Esophagus squamous epithelium (tissue), 5 donors: ENCODE data around the gene GSX1. TPM values are rescaled to one million over a fixed set of nuclear protein-coding genes. Genes with fewer than 3 reads are reported as not detected.
A peak's percentile ranks its signal among the peaks of the same experiment; 100 is the strongest.

Experiments
- DNase-seq: peaks from one replicate; lab custom pipeline; 2025; lab: John Stamatoyannopoulos, UW
- H3K27ac ChIP-seq, 4 donors: fragments of 200-600 bp; sonication (generic); one replicate each; pipeline ENCODE4 v1.5.1; 2016 to 2019; ENCODE audit warnings: mild to moderate bottlenecking in 1 of 4
- H3K27me3 ChIP-seq, 4 donors: fragments of 200-600 bp; sonication (generic); 1 replicate in 3 of 4; 2 replicates in 1 of 4; pipeline versions ENCODE4 v1.5.1 to v1.6.0; 2017 to 2021; ENCODE audit warnings: antibody characterized with exemption in 1 of 4
- H3K36me3 ChIP-seq, 3 donors: fragments of 200-600 bp; sonication (generic); one replicate each; pipeline ENCODE4 v1.5.1; 2016 to 2019
- H3K4me1 ChIP-seq, 3 donors: fragments of 200-600 bp; sonication (generic); one replicate each; pipeline ENCODE4 v1.5.1; 2017 to 2019
- H3K4me3 ChIP-seq, 4 donors: fragments of 200-600 bp; sonication (generic); 1 replicate in 3 of 4; 2 replicates in 1 of 4; pipeline ENCODE4 v1.5.1; 2016 to 2019; ENCODE audit warnings: mild to moderate bottlenecking in 2 of 4, moderate library complexity in 1 of 4
- H3K9me3 ChIP-seq, 3 donors: fragments of 200-600 bp; sonication (generic); one replicate each; pipeline ENCODE4 v1.5.1; 2016 to 2019
- CTCF ChIP-seq, 6 experiments: fragments of 450-650 bp in 4 of 6; fragments of 200-600 bp in 2 of 6; sonication (generic) in 2 of 6; IDR thresholded peaks; one replicate each; pipeline ENCODE4 v1.5.1; 2016 to 2019; ENCODE audit warnings: antibody characterized with exemption in 6 of 6, mild to moderate bottlenecking in 4 of 6, moderate library complexity in 4 of 6
- POLR2A ChIP-seq, 4 donors: fragments of 450-650 bp; IDR thresholded peaks; one replicate each; pipeline ENCODE4 v1.6.1; 2017; ENCODE audit warnings: antibody characterized with exemption in 4 of 4, mild to moderate bottlenecking in 4 of 4, moderate library complexity in 3 of 4
- WGBS, 2 donors: methylation state at CpG; one replicate each; pipeline ENCODE4 v1.1.5; 2018; 5-methylcytosine and 5-hydroxymethylcytosine counted together
- intact Hi-C: fragments of 100-400 bp; cut with DNase I; formaldehyde crosslinking; loops from one replicate; pipeline ENCODE4 v1.15.0; 2022
- total RNA-seq, 4 donors: library from RNA; depleted of rRNA; stranded (reverse); fragments of >200 nt; gene quantifications; one replicate each; pipeline ENCODE4 v1.1.0, GENCODE V29; 2016
- donor health status: DM: yes; HTN: yes; CAD: no.

Gene GSX1
- total RNA-seq, 4 donors from 2014 or later, result not detected

GRCh38 chr13:27775943-27776342, 16.3 kb upstream of the GSX1 start:
- WGBS, 2 donors, result 30 to 35% methylated on average over 4 to 13 of the region's 13 CpGs
- no peak for DNase-seq
- no peak for TF ChIP-seq POLR2A (IDR thresholded peaks at IDR 0.05)
- no peak for TF ChIP-seq CTCF (IDR thresholded peaks at IDR 0.05)
- Histone ChIP-seq H3K4me3 (no peak overlapping the region), H3K4me1 (no peaks in the 10 kb centered on the region), H3K27ac (no peak overlapping the region), H3K9me3 (no peaks in the 10 kb centered on the region), H3K27me3 (peaks cover 0 to 88% (median 0%) of the 10 kb centered on the region in 4 donors), H3K36me3 (no peaks in the 10 kb centered on the region)
- intact Hi-C loops, result no loop called here

GRCh38 chr13:27782151-27782550, 10.1 kb upstream of the GSX1 start:
- DNase-seq, result no peak
- H3K4me1 ChIP-seq, result no peaks in the 10 kb centered on the region
- H3K27me3 ChIP-seq, result peaks cover 0 to 93% (median 0%) of the 10 kb centered on the region in 4 donors

GRCh38 chr13:27783111-27783510, 9.2 kb upstream of the GSX1 start:
- TF ChIP-seq POLR2A (IDR thresholded peaks at IDR 0.05), result no peak
- peak in 5 of 6 experiments; percentile 19 to 52 (median 31) for TF ChIP-seq CTCF (IDR thresholded peaks at IDR 0.05)
- no peak overlapping the region for H3K27ac ChIP-seq
- no peaks in the 10 kb centered on the region for H3K9me3 ChIP-seq
- DNase-seq, result no peak
- H3K27me3 ChIP-seq, result peaks cover 0 to 93% (median under 1%) of the 10 kb centered on the region in 4 donors
- 32 to 49% methylated on average over 4 of the region's 4 CpGs for WGBS, 2 donors
- H3K36me3 ChIP-seq, result no peaks in the 10 kb centered on the region
- no peaks in the 10 kb centered on the region for H3K4me1 ChIP-seq
- intact Hi-C loops, result no loop called here
- no peak overlapping the region for H3K4me3 ChIP-seq

More at GRCh38 chr13:27782151-27782550, 10.1 kb upstream of the GSX1 start:
- no peak for TF ChIP-seq POLR2A (IDR thresholded peaks at IDR 0.05)
- no peak overlapping the region for H3K27ac ChIP-seq
- intact Hi-C loops, result no loop called here
- H3K9me3 ChIP-seq, result no peaks in the 10 kb centered on the region
- 85 to 91% methylated on average over 5 of the region's 5 CpGs for WGBS, 2 donors
- no peak overlapping the region for H3K4me3 ChIP-seq
- no peaks in the 10 kb centered on the region for H3K36me3 ChIP-seq

GRCh38 chr13:27788271-27788670, 4.0 kb upstream of the GSX1 start:
- Histone ChIP-seq H3K36me3 (no peaks in the 10 kb centered on the region), H3K9me3 (no peaks in the 10 kb centered on the region), H3K27me3 (peaks cover 28 to 99% (median 38%) of the 10 kb centered on the region in 4 donors), H3K4me1 (peaks cover 16 to 40% (median 32%) of the 10 kb centered on the region in 3 donors), H3K27ac (no peak overlapping the region), H3K4me3 (no peak overlapping the region)
- DNase-seq, result no peak
- TF ChIP-seq CTCF (IDR thresholded peaks at IDR 0.05) (no peak), POLR2A (IDR thresholded peaks at IDR 0.05) (no peak)
- 59 to 71% methylated on average over 1 of the region's 1 CpG for WGBS, 2 donors
- intact Hi-C loops, result no loop called here

GRCh38 chr13:27789153-27789494, 3.2 kb upstream of the GSX1 start:
- H3K27me3 ChIP-seq, result peaks cover 28 to 99% (median 46%) of the 10 kb centered on the region in 4 donors
- peaks cover 16 to 49% (median 32%) of the 10 kb centered on the region in 3 donors for H3K4me1 ChIP-seq
- intact Hi-C loops, result no loop called here
- H3K27ac ChIP-seq, result no peak overlapping the region
- 16 to 35% methylated on average over 6 of the region's 6 CpGs for WGBS, 2 donors
- H3K36me3 ChIP-seq, result no peaks in the 10 kb centered on the region
- H3K9me3 ChIP-seq, result no peaks in the 10 kb centered on the region
- H3K4me3 ChIP-seq, result peak overlapping the region in 1 of 4 donors; percentile 37
- TF ChIP-seq POLR2A (IDR thresholded peaks at IDR 0.05) (no peak), CTCF (IDR thresholded peaks at IDR 0.05) (no peak)
- no peak for DNase-seq
